ENCODE data around the gene DDAH2. TPM values are rescaled to one million over a fixed set of nuclear protein-coding genes. Genes with fewer than 3 reads are reported as not detected.
A peak's percentile ranks its signal among the peaks of the same experiment; 100 is the strongest.

DDAH2 gene, protein sequence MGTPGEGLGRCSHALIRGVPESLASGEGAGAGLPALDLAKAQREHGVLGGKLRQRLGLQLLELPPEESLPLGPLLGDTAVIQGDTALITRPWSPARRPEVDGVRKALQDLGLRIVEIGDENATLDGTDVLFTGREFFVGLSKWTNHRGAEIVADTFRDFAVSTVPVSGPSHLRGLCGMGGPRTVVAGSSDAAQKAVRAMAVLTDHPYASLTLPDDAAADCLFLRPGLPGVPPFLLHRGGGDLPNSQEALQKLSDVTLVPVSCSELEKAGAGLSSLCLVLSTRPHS
- 100 to 1,000 TPM in 2 of 5 donors, 10 to 100 TPM in 3; 33.3 to 133 (median 76.1) TPM for total RNA-seq
- polyA plus RNA-seq = 10 to 100 TPM; 52.9 to 73.7 (median 57.9) TPM
- long read RNA-seq, donor 1, transcript DDAH2-212 (6 exons, 1,688 nt) = minor isoform, 7 of 39 reads
- long read RNA-seq, donor 1, transcript DDAH2-213 (7 exons, 1,688 nt) = major isoform, 19 of 39 reads
- long read RNA-seq, donor 1, partial matches to known transcripts = 8 of 39 reads
- long read RNA-seq, donor 1, other reads (novel, unspliced or antisense) = 0 of 39 reads
- long read RNA-seq, donor 2, transcript DDAH2-213 (7 exons, 1,688 nt) = major isoform, 40 of 63 reads
- long read RNA-seq, donor 2, transcript DDAH2-212 (6 exons, 1,688 nt) = minor isoform, 13 of 63 reads
- long read RNA-seq, donor 2, partial matches to known transcripts = 6 of 63 reads
- long read RNA-seq, donor 2, other reads (novel, unspliced or antisense) = 0 of 63 reads
- long read RNA-seq, donor 3, transcript DDAH2-213 (7 exons, 1,688 nt) = major isoform, 14 of 42 reads
- long read RNA-seq, donor 3, transcript DDAH2-212 (6 exons, 1,688 nt) = minor isoform, 11 of 42 reads
- long read RNA-seq, donor 3, partial matches to known transcripts = 13 of 42 reads
- long read RNA-seq, donor 3, other reads (novel, unspliced or antisense) = 0 of 42 reads
- long read RNA-seq, donor 4, partial matches to known transcripts = 5 of 12 reads
- long read RNA-seq, donor 4, other reads (novel, unspliced or antisense) = 0 of 12 reads
- long read RNA-seq, donor 5, transcript DDAH2-212 (6 exons, 1,688 nt) = minor isoform, 13 of 103 reads
- long read RNA-seq, donor 5, transcript DDAH2-213 (7 exons, 1,688 nt) = major isoform, 52 of 103 reads
- long read RNA-seq, donor 5, partial matches to known transcripts = 32 of 103 reads
- long read RNA-seq, donor 5, other reads (novel, unspliced or antisense) = 0 of 103 reads
- long read RNA-seq, donor 6, transcript DDAH2-213 (7 exons, 1,688 nt) = major isoform, 57 of 90 reads
- long read RNA-seq, donor 6, transcript DDAH2-212 (6 exons, 1,688 nt) = minor isoform, 17 of 90 reads
- long read RNA-seq, donor 6, partial matches to known transcripts = 7 of 90 reads
- long read RNA-seq, donor 6, other reads (novel, unspliced or antisense) = 0 of 90 reads
- long read RNA-seq, donor 7, transcript DDAH2-213 (7 exons, 1,688 nt) = major isoform, 45 of 77 reads
- long read RNA-seq, donor 7, transcript DDAH2-212 (6 exons, 1,688 nt) = minor isoform, 20 of 77 reads
- long read RNA-seq, donor 7, partial matches to known transcripts = 5 of 77 reads
- long read RNA-seq, donor 7, other reads (novel, unspliced or antisense) = 0 of 77 reads
- long read RNA-seq, donor 8, transcript DDAH2-212 (6 exons, 1,688 nt) = minor isoform, 13 of 62 reads
- long read RNA-seq, donor 8, transcript DDAH2-213 (7 exons, 1,688 nt) = major isoform, 43 of 62 reads
- long read RNA-seq, donor 8, transcript DDAH2-211 (7 exons, 1,330 nt) = minor isoform, 5 of 62 reads
- long read RNA-seq, donor 8, partial matches to known transcripts = 0 of 62 reads
- long read RNA-seq, donor 8, other reads (novel, unspliced or antisense) = 0 of 62 reads
- long read RNA-seq, donor 9, transcript DDAH2-213 (7 exons, 1,688 nt) = major isoform, 34 of 97 reads
- long read RNA-seq, donor 9, transcript DDAH2-212 (6 exons, 1,688 nt) = minor isoform, 12 of 97 reads
- long read RNA-seq, donor 9, partial matches to known transcripts = 47 of 97 reads
- long read RNA-seq, donor 9, other reads (novel, unspliced or antisense) = 0 of 97 reads
- long read RNA-seq, donor 10, transcript DDAH2-213 (7 exons, 1,688 nt) = major isoform, 20 of 30 reads
- long read RNA-seq, donor 10, partial matches to known transcripts = 7 of 30 reads
- long read RNA-seq, donor 10, other reads (novel, unspliced or antisense) = 0 of 30 reads

DNA sequence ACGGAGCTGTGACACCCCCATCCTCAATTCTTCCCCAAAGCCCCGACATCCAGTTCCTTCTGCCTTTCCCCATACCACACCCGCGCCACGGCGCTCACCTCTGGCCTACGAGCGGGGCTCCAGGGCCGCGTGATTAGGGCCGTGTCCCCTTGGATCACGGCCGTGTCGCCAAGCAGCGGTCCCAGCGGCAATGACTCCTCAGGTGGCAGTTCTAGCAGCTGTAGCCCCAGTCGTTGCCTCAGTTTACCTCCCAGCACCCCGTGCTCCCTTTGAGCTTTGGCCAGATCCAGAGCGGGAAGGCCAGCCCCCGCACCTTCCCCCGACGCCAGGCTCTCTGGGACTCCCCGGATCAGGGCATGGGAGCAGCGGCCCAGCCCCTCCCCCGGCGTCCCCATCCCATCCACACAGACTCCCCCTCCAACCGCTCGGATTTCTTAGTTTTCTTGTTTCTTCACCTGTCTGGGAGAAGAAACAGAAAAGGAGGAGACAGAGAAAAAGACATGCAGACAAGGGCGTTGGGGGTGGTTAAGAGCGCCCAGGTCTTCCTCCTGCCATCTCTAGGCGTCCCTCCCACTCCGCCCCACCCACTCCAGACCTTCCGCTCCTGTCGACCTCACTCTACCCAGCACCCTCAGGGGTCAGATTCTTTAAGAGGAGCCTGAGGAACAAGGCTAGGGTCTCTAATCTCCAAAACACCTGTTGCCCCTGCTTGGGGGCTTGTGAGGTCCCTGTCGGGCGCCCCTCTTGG lies at the start of gene DDAH2:
Gene DDAH2 (minus strand): TSS at position 533 of the 748 bp plus-strand sequence. CDS start 138 bp downstream, at position 395.
- WGBS, 5 donors = 19 to 24% (median 22%) methylated on average over 31 to 36 of the region's 36 CpGs
- Histone ChIP-seq H3K4me1 (peaks cover 30 to 75% (median 48%) of the 10 kb centered on the region in 4 donors), H3K4me3 (peak within 1 kb of the TSS; percentile 61 to 91 (median 82)), H3K27ac (peak within 1 kb of the TSS; percentile 93 to 96 (median 95)), H3K36me3 (peaks cover 46 to 69% (median 63%) of the 10 kb centered on the region in 4 donors), H3K27me3 (no peaks in the 10 kb centered on the region), H3K9me3 (no peaks in the 10 kb centered on the region)
- no peak for TF ChIP-seq POLR2AphosphoS5 (IDR thresholded peaks at IDR 0.05)
- peak in 3 of 7 experiments; percentile 29 to 69 (median 51) for TF ChIP-seq CTCF (IDR thresholded peaks at IDR 0.05)
- no peak for DNase-seq
- intact Hi-C loops (cut with DNase I; ENCODE audit: low total_unique reads) = no loop called here

GRCh38 chr6:31778193-31778592 lies 49.1 kb upstream of the DDAH2 start:
- H3K27me3 ChIP-seq = no peaks in the 10 kb centered on the region
- peaks cover 24 to 39% (median 31%) of the 10 kb centered on the region in 4 donors for H3K4me1 ChIP-seq
- TF ChIP-seq EP300 (IDR thresholded peaks at IDR 0.05) (no peak), POLR2AphosphoS5 (IDR thresholded peaks at IDR 0.05) (no peak), CTCF (IDR thresholded peaks at IDR 0.05) (no peak)
- H3K27ac ChIP-seq = peak overlapping the region; percentile 78 to 90 (median 84)
- H3K36me3 ChIP-seq = peaks cover 43 to 55% (median 54%) of the 10 kb centered on the region in 4 donors
- 91 to 96% (median 94%) methylated on average over 4 to 5 of the region's 5 CpGs for WGBS, 5 donors
- H3K9me3 ChIP-seq = no peaks in the 10 kb centered on the region
- no peak overlapping the region for H3K4me3 ChIP-seq
- no peak for DNase-seq
- intact Hi-C loops (cut with DNase I; ENCODE audit: low total_unique reads) = no loop called here

DNA sequence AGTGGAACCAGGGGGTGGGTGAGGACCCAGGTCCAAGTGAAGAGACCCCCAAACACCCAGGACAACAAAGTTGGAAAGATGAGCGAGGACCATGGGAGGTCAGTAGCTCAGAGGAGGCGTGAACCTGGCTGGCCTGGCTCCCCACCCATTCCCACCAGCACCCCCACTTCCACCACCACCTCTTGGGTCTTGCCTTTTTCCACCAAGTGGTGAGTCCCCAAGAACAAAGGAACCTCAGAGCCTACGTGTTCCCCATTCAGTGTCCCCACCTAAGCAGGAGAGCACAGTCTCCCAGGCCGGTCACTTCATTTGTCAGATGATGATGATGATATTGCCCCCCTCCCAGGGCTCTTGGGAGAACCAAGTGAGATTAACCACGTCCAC lies 48.6 kb upstream of the DDAH2 start:
- no peak for DNase-seq

More for the DNA sequence above, 48.6 kb upstream of the DDAH2 start:
- no peak for TF ChIP-seq POLR2AphosphoS5 (IDR thresholded peaks at IDR 0.05)
- TF ChIP-seq POLR2A (IDR thresholded peaks at IDR 0.05) = no peak
- no peak for TF ChIP-seq EP300 (IDR thresholded peaks at IDR 0.05)
- TF ChIP-seq CTCF (IDR thresholded peaks at IDR 0.05) = no peak
- Histone ChIP-seq H3K4me3 (no peak overlapping the region), H3K27me3 (no peaks in the 10 kb centered on the region), H3K4me1 (peaks cover 28 to 44% (median 35%) of the 10 kb centered on the region in 4 donors), H3K9me3 (no peaks in the 10 kb centered on the region), H3K27ac (peak overlapping the region; percentile 78 to 90 (median 84)), H3K36me3 (peaks cover 37 to 49% (median 48%) of the 10 kb centered on the region in 4 donors)
- intact Hi-C loops (cut with DNase I; ENCODE audit: low total_unique reads) = no loop called here
- whole genome bisulfite sequencing, 5 donors = 81 to 95% (median 91%) methylated on average over 5 of the region's 5 CpGs

All from stomach (tissue), 19 donors.